Hematopoietic multipotent progenitor cell treated with erythropoietin and hydrocortisone succinate and interleukin-3 and kit ligand, for 8 days (in vitro differentiated cells): Measurements from ENCODE around the gene INHBE.
"Not testable (repeated sequence)": the region's sequence is repeated elsewhere in the genome, so short reads cannot be mapped to it uniquely, and the experiment has no call there.

Source experiments
- DNase-seq: peaks from one replicate; pipeline ENCODE4 v3.0.0-alpha.2; 2015

INHBE gene

GRCh38 chr12:57441846-57442427 is 13.2 kb upstream of the INHBE start:
- peak; percentile 56 for DNase-seq

- not testable (repeated sequence) for DNase-seq
Measured at GRCh38 chr12:57444337-57444736, 10.8 kb upstream of the INHBE start.

GRCh38 chr12:57444744-57445143 is 10.4 kb upstream of the INHBE start:
- DNase-seq = peak; percentile 44

- no peak for DNase-seq
Measured at GRCh38 chr12:57446292-57446960, 8.7 kb upstream of the INHBE start.

- no peak for DNase-seq
Measured at GRCh38 chr12:57448669-57449068, 6.4 kb upstream of the INHBE start.

- no peak for DNase-seq
Measured at GRCh38 chr12:57449375-57449774, 5.7 kb upstream of the INHBE start.

- DNase-seq = no peak
Measured at GRCh38 chr12:57450057-57450456, 5.0 kb upstream of the INHBE start.

GRCh38 chr12:57451233-57451778 is 3.8 kb upstream of the INHBE start:
- DNase-seq = no peak

GRCh38 chr12:57452181-57452936 is 2.7 kb upstream of the INHBE start:
- DNase-seq = no peak

- peak; percentile 68 for DNase-seq
Measured at GRCh38 chr12:57452937-57453509, 2.1 kb upstream of the INHBE start.

- no peak for DNase-seq
Measured at GRCh38 chr12:57454213-57454565, 918 bp upstream of the INHBE start.

- no peak for DNase-seq
Measured at GRCh38 chr12:57455374-57456144, 452 bp downstream of the INHBE start.

- DNase-seq = peak; percentile 63
Measured at GRCh38 chr12:57456145-57456700, 1.1 kb downstream of the INHBE start.

- no peak for DNase-seq
Measured at GRCh38 chr12:57456737-57457490, 1.8 kb downstream of the INHBE start.

GRCh38 chr12:57458665-57459054 is 3.6 kb downstream of the INHBE start:
- no peak for DNase-seq

- peak; percentile 92 for DNase-seq
Measured at GRCh38 chr12:57459055-57459749, 4.1 kb downstream of the INHBE start.

GRCh38 chr12:57459750-57460467 is 4.8 kb downstream of the INHBE start, which contains the start of gene GLI1:
TSS of gene GLI1 (plus strand) at chr12:57459785. CDS start at chr12:57463692, 3,907 bp downstream.
- no peak for DNase-seq

GRCh38 chr12:57460468-57460784 is 5.3 kb downstream of the INHBE start:
- DNase-seq = no peak

GRCh38 chr12:57460841-57461275 is 5.8 kb downstream of the INHBE start:
- no peak for DNase-seq

GRCh38 chr12:57461276-57461916 is 6.3 kb downstream of the INHBE start:
- no peak for DNase-seq
